ES-I3 (cell line): ENCODE measurements around the gene EPC2.
"Not testable (repeated sequence)": the region's sequence is repeated elsewhere in the genome, so short reads cannot be mapped to it uniquely, and the experiment has no call there.

Source experiments
- H3K36me3 ChIP-seq: 2 replicates; pipeline ENCODE4 v1.6.1; 2013; ENCODE audit warnings: mild to moderate bottlenecking, low read length, control low read depth, moderate library complexity; ENCODE audit not compliant: insufficient read depth
- H3K4me1 ChIP-seq: 2 replicates; pipeline ENCODE4 v1.6.1; 2013; ENCODE audit warnings: mild to moderate bottlenecking, control low read depth, low read length; ENCODE audit not compliant: insufficient read depth
- H3K9ac ChIP-seq: 2 replicates; pipeline ENCODE4 v1.6.1; 2013; ENCODE audit warnings: low read depth, mild to moderate bottlenecking, low read length, moderate library complexity
- H3K9me3 ChIP-seq: 2 replicates; pipeline ENCODE4 v1.6.1; 2013; ENCODE audit warnings: mild to moderate bottlenecking, low read length, moderate library complexity; ENCODE audit not compliant: control insufficient read depth, insufficient read depth

Gene EPC2

GRCh38 chr2:148675708-148676107, 31.2 kb downstream of the EPC2 start:
- H3K9ac ChIP-seq, result no peak overlapping the region
- no peaks in the 10 kb centered on the region for H3K36me3 ChIP-seq
- H3K9me3 ChIP-seq, result no peaks in the 10 kb centered on the region
- peaks cover 16% of the 10 kb centered on the region for H3K4me1 ChIP-seq

GRCh38 chr2:148678302-148679179, 34.0 kb downstream of the EPC2 start:
- not testable (repeated sequence) for H3K9ac ChIP-seq, H3K9me3 ChIP-seq, H3K36me3 ChIP-seq
- peaks cover 16% of the 10 kb centered on the region for H3K4me1 ChIP-seq

GRCh38 chr2:148680462-148680861, 35.9 kb downstream of the EPC2 start:
- H3K9me3 ChIP-seq, result no peaks in the 10 kb centered on the region
- no peaks in the 10 kb centered on the region for H3K36me3 ChIP-seq
- no peak overlapping the region for H3K9ac ChIP-seq
- peaks cover 4% of the 10 kb centered on the region for H3K4me1 ChIP-seq

- H3K9me3 ChIP-seq, result no peaks in the 10 kb centered on the region
- H3K4me1 ChIP-seq, result no peaks in the 10 kb centered on the region; the same call in 1 of the 2 replicates
- no peak overlapping the region for H3K9ac ChIP-seq
- H3K36me3 ChIP-seq, result no peaks in the 10 kb centered on the region
Measured at GRCh38 chr2:148681443-148681842, 36.9 kb downstream of the EPC2 start.

GRCh38 chr2:148681862-148682261, 37.3 kb downstream of the EPC2 start:
- not testable (repeated sequence) for H3K9me3 ChIP-seq, H3K4me1 ChIP-seq

GRCh38 chr2:148684507-148684906, 40.0 kb downstream of the EPC2 start:
- no peak overlapping the region for H3K9ac ChIP-seq
- peaks cover 4% of the 10 kb centered on the region for H3K4me1 ChIP-seq
- no peaks in the 10 kb centered on the region for H3K36me3 ChIP-seq
- no peaks in the 10 kb centered on the region for H3K9me3 ChIP-seq

More at GRCh38 chr2:148681862-148682261, 37.3 kb downstream of the EPC2 start:
- not testable (repeated sequence) for H3K9ac ChIP-seq, H3K36me3 ChIP-seq

GRCh38 chr2:148687543-148687942, 43.0 kb downstream of the EPC2 start:
- H3K9ac ChIP-seq, result no peak overlapping the region
- H3K4me1 ChIP-seq, result peaks cover 4% of the 10 kb centered on the region; the same call in 1 of the 2 replicates
- no peaks in the 10 kb centered on the region for H3K36me3 ChIP-seq
- no peaks in the 10 kb centered on the region for H3K9me3 ChIP-seq

- H3K9me3 ChIP-seq, H3K4me1 ChIP-seq, H3K36me3 ChIP-seq, H3K9ac ChIP-seq: not testable (repeated sequence)
Measured at GRCh38 chr2:148688011-148688410, 43.5 kb downstream of the EPC2 start.

- H3K36me3 ChIP-seq, result peaks cover 2% of the 10 kb centered on the region; the same call in 1 of the 2 replicates
Measured at GRCh38 chr2:148696985-148697384, 52.4 kb downstream of the EPC2 start.

GRCh38 chr2:148699830-148700229, 55.3 kb downstream of the EPC2 start:
- Histone ChIP-seq H3K4me1 (no peaks in the 10 kb centered on the region), H3K9ac (no peak overlapping the region), H3K9me3 (peaks cover 9% of the 10 kb centered on the region), H3K36me3 (no peaks in the 10 kb centered on the region)

More at GRCh38 chr2:148696985-148697384, 52.4 kb downstream of the EPC2 start:
- H3K9me3 ChIP-seq, result peaks cover 9% of the 10 kb centered on the region
- no peak overlapping the region for H3K9ac ChIP-seq
- no peaks in the 10 kb centered on the region for H3K4me1 ChIP-seq

GRCh38 chr2:148701039-148701438, 56.5 kb downstream of the EPC2 start:
- H3K9ac ChIP-seq, result no peak overlapping the region
- no peaks in the 10 kb centered on the region for H3K36me3 ChIP-seq
- H3K4me1 ChIP-seq, result no peaks in the 10 kb centered on the region
- peaks cover 9% of the 10 kb centered on the region for H3K9me3 ChIP-seq

- H3K4me1 ChIP-seq, result no peaks in the 10 kb centered on the region
- peaks cover 9% of the 10 kb centered on the region for H3K9me3 ChIP-seq
- no peak overlapping the region for H3K9ac ChIP-seq
- H3K36me3 ChIP-seq, result no peaks in the 10 kb centered on the region
Measured at GRCh38 chr2:148701877-148702276, 57.3 kb downstream of the EPC2 start.

- Histone ChIP-seq H3K9me3 (peaks cover 9% of the 10 kb centered on the region), H3K4me1 (no peaks in the 10 kb centered on the region), H3K36me3 (no peaks in the 10 kb centered on the region), H3K9ac (no peak overlapping the region)
Measured at GRCh38 chr2:148702475-148702874, 57.9 kb downstream of the EPC2 start.

- Histone ChIP-seq H3K9ac (no peak overlapping the region), H3K4me1 (no peaks in the 10 kb centered on the region), H3K9me3 (peaks cover 9% of the 10 kb centered on the region), H3K36me3 (no peaks in the 10 kb centered on the region)
Measured at GRCh38 chr2:148704247-148704646, 59.7 kb downstream of the EPC2 start.

- no peaks in the 10 kb centered on the region for H3K4me1 ChIP-seq
- no peaks in the 10 kb centered on the region for H3K9me3 ChIP-seq
- no peak overlapping the region for H3K9ac ChIP-seq
- no peaks in the 10 kb centered on the region for H3K36me3 ChIP-seq
Measured at GRCh38 chr2:148716378-148716920, 71.9 kb downstream of the EPC2 start.
